Vagina (tissue), 2 donors: ENCODE data around the gene KNL1.

Experiments used
- CTCF ChIP-seq, 3 experiments: fragments of 450-650 bp in 2 of 3; fragments of 200-600 bp in 1 of 3; sonication (generic) in 1 of 3; IDR thresholded peaks; one replicate each; pipeline ENCODE4 v1.5.1; 2017 to 2019; ENCODE audit warnings: antibody characterized with exemption in 3 of 3, mild to moderate bottlenecking in 2 of 3, moderate library complexity in 2 of 3
- POLR2A ChIP-seq, 2 donors: fragments of 450-650 bp; IDR thresholded peaks; one replicate each; pipeline ENCODE4 v1.6.1; 2017; ENCODE audit warnings: antibody characterized with exemption in 2 of 2, mild to moderate bottlenecking in 2 of 2, moderate library complexity in 2 of 2
- POLR2AphosphoS5 ChIP-seq, 2 donors: sonication (generic); formaldehyde crosslinking; IDR thresholded peaks; one replicate each; pipeline ENCODE4 v1.9.0; 2017; ENCODE audit warnings: antibody characterized with exemption in 2 of 2, mild to moderate bottlenecking in 2 of 2, low read depth in 1 of 2; ENCODE audit not compliant: insufficient read depth in 1 of 2

DNA sequence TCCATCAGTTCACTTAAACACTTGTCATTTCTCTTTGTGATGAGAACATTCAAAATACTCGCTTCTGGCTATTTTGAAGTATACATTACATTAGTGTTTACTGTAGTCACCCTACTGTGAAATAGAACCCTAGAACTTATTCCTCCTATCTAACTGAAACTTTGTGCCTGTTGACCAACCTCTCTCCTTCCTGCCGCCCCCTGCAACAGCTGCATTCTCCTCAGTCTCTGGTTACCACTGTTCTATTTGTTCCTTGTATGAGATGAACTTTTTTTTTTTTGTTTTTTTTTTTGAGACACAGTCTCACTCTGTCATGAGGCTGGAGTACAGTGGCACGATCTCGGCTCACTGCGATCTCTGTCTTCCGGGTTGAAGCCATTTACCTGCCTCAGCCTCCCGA is 103.9 kb downstream of the KNL1 start:
- TF ChIP-seq CTCF (IDR thresholded peaks at IDR 0.05) (no peak), POLR2AphosphoS5 (IDR thresholded peaks at IDR 0.05; ENCODE audit: insufficient read depth in 1 of 2, low read depth in 1 of 2) (no peak), POLR2A (IDR thresholded peaks at IDR 0.05) (no peak)
